Stimulated activated CD4-positive, alpha-beta T cell treated with anti-CD3 and anti-CD28 coated beads, Interleukin-2, amount 100 ng/mL, for 24 hours (primary cell): ENCODE data around the gene GPI.
A peak's percentile ranks its signal among the peaks of the same experiment; 100 is the strongest.

ENCODE experiments used
- DNase-seq, 2 donors: peaks; one replicate each; pipeline ENCODE4 v3.0.0-alpha.2; 2020

GPI gene

GRCh38 chr19:34408411-34408810 is 43.4 kb downstream of the GPI start:
- DNase-seq = no peak

GRCh38 chr19:34409189-34410164 is 44.5 kb downstream of the GPI start:
- no peak for DNase-seq

GRCh38 chr19:34411216-34411615 is 46.2 kb downstream of the GPI start:
- DNase-seq = no peak

GRCh38 chr19:34416021-34416545 is 51.1 kb downstream of the GPI start:
- DNase-seq = no peak

GRCh38 chr19:34418300-34418699 is 53.3 kb downstream of the GPI start:
- DNase-seq = no peak

GRCh38 chr19:34426096-34426661 is 61.2 kb downstream of the GPI start:
- DNase-seq = no peak

- no peak for DNase-seq
Observed at GRCh38 chr19:34428549-34429285, 63.7 kb downstream of the GPI start.

GRCh38 chr19:34429553-34429952 is 64.6 kb downstream of the GPI start:
- DNase-seq = no peak

- peak; percentile 9 to 32 for DNase-seq
Observed at GRCh38 chr19:34430738-34431625, 66.0 kb downstream of the GPI start.

GRCh38 chr19:34431681-34432402 is 66.8 kb downstream of the GPI start:
- no peak for DNase-seq

- DNase-seq = no peak
Observed at GRCh38 chr19:34432797-34433196, 67.8 kb downstream of the GPI start.

- no peak for DNase-seq
Observed at GRCh38 chr19:34436716-34437115, 71.7 kb downstream of the GPI start.

- no peak for DNase-seq
Observed at GRCh38 chr19:34448191-34448590, 83.2 kb downstream of the GPI start.
